NCI-H1930 (cell line): Measurements from ENCODE around the gene CETP.

ENCODE experiments used
- DNase-seq, 2 experiments: peaks; one replicate each; lab custom pipeline; 2025; lab: John Stamatoyannopoulos, UW

Gene CETP, protein sequence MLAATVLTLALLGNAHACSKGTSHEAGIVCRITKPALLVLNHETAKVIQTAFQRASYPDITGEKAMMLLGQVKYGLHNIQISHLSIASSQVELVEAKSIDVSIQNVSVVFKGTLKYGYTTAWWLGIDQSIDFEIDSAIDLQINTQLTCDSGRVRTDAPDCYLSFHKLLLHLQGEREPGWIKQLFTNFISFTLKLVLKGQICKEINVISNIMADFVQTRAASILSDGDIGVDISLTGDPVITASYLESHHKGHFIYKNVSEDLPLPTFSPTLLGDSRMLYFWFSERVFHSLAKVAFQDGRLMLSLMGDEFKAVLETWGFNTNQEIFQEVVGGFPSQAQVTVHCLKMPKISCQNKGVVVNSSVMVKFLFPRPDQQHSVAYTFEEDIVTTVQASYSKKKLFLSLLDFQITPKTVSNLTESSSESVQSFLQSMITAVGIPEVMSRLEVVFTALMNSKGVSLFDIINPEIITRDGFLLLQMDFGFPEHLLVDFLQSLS

DNA sequence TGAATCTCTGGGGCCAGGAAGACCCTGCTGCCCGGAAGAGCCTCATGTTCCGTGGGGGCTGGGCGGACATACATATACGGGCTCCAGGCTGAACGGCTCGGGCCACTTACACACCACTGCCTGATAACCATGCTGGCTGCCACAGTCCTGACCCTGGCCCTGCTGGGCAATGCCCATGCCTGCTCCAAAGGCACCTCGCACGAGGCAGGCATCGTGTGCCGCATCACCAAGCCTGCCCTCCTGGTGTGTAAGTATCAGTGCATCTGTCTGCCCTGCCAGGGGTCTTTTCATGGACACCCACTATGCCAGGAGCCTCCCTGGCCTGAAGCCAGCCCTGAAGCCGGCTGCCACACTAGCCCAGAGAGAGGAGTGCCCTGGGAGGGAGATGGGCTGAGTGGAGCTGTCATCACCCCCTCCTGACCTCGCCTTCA lies at the start of gene CETP:
TSS of gene CETP (plus strand) at position 100 of the 431 bp plus-strand sequence. CDS start at position 130, 30 bp downstream.
- no peak for DNase-seq

DNA sequence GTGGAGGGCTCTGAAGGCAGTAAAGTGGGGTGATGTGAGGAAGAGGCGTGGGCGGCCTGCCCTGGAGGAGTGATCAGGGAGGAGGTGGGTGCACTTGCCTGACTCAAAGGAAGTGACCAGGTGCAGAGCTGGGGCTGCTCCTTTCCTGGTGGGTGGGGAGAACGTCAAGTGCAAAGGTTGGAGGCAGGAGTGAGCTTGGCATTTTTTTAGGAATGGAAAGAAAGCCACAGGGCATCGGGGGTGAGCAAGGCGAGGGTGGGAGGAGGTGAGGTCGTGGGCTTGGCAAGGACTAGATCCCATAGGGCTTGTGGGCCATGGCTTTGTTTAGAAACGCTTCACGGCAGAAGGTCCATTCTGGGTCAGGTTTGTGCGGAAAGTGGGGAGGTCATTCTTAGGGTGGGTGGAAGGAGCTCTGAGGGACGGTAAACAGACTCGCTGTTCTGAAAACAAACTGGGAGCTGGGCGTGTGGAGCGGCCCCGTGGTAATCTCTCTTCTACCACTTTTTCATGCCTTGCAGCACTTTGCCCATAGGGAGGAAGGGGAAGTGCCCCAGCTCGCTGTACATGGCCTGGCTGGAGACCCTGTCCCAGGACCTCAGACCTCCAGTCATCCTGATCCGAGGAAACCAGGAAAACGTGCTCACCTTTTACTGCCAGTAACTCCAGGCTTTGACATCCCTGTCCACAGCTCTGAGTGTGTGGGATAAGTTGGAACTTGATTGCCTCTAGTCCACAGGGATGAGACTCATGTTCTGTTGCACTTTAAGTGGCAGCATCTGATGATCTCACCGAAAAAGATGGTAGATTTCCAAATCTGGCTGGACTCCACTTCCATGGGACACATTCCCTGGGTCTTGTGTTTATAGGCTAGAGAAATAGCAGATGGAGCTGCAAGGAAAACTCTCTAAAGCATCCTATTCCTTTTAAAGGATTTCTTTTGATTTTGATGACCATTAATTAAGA lies 48.7 kb upstream of the CETP start:
- no peak for DNase-seq

DNA sequence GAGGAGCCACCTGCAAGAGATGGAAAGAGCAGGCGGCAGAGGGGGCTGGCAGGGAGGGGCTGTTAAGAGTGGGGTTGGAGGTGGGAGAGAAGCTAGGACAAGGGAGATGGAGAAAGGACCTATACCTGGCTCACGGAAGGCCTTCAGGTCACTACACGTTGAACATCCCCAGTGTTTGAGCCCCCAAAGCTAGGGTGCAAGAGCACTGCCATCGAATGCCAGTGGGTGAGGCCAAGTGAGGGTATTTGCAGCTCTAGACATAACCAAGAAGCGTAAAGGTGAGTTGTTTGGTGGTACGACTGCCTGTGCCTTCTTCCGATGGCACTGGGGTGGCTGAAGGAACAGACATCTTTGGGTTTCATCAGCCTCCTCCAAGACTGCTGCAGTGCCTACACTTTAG lies 46.9 kb upstream of the CETP start:
- no peak for DNase-seq

DNA sequence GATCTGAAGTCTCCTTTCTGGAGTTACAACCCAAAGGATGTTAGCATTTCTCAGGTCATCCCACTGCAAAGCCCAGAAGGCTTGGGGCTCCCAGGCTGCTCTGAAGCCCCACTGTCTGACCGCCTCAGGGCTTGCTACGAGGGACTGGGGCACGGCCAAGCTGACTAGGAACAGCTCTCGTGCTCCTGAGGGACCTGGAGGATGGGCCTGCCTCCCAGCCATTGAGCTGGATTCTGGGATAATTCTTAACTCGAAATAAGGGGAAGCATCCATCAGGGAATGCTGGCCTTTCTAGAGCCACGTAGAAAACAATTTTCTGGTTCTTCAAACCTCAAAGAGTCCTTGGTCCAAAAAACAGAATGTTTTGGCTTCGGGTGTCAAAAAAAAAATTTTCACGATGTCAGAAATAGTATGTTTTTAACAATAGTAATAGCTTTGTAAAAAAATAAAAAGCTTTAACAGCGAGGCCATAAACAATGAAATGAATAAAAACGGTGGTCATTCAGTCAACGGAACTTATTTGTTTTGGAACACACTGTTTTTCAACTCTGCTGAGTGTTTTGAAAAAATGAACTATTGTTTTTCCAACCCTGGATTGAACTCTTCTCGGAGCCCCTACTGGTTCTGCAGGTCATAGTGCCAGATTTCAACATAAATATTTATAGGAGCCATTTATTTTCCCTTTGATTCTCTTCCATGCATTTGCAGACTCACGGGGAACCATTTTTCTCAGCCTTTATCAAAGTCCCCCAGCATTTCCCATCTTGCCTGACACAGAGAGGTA lies 46.2 kb upstream of the CETP start:
- DNase-seq, result no peak

DNA sequence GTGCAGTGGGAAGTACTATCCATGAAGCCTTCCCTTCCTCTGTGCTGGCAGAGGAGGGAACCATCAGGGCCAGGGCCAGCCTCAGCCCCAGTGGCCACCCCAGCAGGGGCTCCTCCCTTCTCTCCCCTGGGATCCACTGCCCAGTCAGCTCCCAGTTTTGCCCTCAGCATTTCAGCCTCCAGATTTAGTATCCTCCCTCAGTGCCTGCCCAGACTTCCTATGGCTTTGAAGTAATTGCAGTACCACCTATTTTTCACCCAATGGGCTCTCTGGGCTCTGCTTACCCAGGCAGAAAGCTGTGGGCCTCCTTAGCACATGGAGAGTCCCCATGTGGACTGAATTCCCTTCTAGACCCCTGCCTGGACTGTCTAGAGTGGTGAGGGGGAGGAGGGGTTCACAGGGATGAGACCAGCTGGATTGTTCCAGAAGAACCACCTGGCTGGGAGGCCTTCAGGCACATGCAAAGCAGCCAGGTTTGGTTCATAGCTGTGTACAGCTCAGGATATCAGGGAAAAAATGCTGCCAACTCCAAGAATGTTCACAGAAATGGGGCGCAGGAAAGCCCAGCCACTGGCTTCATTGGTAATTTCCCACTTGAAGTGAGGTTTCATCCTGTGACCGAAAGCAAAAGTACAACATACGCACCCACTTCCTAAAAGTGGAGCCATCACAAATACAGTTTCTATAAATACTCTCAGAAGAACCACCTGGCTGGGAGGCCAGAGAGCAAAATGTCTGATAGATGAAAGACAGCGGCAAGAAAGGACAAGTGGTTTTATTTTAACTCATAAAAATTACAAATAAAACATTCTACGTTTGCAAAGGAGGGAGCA lies 45.0 kb upstream of the CETP start:
- no peak for DNase-seq

DNA sequence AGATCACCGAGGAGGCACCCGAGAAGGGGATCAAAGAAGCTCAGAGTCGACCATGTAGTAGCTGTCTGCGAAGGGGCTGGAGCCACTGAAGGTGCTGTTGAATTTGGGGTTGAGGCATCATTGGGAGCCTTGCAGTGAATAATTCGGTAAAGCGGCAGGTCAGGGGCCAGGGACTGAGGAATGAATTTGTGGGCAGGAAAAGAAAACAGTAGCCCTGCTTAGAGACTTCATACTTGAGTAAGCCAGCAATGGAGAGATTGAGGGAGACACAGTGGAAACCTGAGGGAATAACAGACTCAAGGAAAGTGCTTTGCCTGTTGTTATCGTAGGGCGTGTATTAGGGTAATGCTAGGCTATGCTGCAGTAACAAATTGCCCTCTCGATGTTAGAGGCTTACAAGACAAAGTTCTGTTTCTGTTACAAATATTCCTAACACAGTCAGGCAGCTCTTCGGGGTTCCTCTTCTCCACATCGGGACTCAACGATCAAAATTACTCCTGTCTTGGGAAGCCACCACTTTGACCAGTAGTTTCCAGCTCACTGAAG lies 43.2 kb upstream of the CETP start:
- DNase-seq, result no peak

DNA sequence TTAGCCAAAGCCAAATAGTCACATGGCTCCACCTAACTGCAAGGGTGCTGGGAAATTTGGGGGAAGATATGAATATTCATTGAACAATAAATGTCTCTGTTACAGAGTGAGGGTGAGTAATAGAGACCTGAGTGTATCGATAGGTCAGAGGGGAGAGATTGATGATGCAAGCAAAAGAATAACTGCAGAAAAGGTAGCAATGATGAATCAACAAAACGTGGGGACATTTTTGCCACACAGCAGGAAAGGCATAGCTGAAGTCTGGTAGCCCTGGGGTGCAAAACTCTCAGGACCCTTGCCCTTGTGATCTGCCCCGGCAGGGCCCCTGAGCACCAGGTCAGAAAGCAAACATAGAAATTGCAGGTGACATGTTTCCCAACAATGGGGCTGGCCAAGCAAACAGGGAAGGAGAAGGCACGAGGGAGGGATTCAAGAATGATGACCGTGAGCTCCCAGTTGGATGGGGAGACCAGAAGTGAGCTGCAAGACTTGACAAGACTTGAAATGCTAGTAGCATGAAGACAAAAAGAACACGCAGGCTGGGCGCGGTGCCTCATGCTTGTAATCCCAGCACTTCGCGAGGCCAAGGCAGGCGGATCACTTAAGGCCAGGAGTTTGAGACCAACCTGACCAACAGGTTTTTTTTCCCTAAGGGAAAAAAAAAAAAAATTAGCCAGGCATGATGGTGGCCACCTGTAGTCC lies 42.5 kb upstream of the CETP start:
- DNase-seq, result no peak

DNA sequence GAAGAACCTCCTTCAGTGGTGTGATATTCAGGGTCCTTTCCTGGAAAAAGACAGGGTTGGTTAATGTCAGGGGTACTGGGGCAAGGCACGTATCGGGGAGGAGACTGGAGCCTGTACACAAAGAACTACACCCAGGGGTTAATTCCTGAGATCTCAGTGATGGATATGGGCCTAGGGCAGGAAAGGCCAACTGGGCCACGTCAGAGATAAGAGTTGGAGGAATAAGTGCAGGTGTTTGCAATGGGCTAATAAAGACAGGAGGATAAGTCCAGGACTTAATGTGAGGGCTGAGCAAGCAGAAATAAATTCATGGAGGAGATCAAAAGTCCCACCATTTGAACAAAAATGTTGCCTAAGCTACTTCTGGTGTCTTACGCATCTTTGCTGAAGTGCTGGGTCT lies 40.2 kb upstream of the CETP start:
- DNase-seq, result no peak

DNA sequence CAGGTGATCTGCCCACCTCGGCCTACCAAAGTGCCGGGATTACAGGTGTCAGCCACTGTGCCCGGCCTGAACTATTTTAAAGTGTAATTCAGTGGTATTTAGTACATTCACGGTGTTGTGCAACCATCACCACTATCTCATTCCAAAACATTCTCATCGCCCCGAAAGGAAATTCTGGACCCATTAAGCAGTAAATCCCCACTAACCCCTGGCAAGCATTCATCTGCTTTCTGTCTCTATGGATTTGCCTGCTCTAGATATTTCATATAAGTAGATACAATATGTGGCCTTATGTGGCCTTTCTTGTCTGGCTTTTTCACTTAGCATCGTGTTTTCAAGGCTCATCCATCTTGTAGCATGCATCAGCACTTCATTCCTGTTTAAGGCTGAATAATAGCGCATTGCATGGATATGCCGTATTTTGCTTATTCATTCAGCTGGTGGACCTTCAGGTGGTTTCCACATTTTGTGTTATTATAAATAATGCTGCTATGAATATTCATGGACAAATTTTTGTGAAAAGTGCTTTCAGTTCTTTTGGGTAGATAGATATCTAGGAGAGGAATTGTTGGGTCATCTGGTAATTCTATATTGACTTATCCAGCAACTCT lies 38.2 kb upstream of the CETP start:
- DNase-seq, result no peak

DNA sequence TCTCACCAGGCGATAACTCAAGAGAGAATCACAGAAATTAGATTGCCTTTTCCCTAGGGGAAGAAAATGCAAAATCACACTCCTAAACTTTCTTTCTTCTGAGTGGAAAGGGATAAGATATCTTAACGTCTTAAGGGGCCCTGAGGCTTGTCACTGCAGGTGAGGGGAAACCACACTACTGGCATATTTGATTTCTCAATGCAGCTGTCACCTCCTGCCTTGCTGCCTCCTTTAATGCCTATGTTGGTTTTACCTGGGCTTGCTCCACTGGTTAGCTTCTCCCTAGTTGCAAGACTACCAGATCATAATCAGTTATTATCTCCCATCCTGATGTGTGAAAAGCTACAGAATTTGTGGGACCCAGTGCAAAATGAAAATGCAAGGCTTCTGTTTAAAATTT lies 34.3 kb upstream of the CETP start:
- DNase-seq, result no peak

DNA sequence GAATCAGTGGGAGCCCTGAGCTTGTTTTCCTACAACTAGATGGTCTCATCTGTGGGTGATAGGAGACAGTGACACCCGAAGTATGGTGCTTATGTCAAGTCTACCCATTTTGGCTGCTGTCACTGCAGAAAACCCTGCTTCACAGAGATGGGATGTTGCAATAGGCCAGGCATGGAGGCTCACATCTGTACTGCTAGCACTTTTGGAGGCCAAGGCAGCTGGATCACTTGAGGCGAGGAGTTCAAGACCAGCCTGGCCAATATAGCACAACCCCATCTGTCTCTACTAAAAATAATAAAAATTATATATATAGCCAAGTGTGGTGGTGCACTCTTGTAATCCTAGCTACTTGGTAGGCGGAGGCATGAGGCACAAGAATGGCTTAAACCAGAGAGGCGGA lies 32.1 kb upstream of the CETP start:
- no peak for DNase-seq

DNA sequence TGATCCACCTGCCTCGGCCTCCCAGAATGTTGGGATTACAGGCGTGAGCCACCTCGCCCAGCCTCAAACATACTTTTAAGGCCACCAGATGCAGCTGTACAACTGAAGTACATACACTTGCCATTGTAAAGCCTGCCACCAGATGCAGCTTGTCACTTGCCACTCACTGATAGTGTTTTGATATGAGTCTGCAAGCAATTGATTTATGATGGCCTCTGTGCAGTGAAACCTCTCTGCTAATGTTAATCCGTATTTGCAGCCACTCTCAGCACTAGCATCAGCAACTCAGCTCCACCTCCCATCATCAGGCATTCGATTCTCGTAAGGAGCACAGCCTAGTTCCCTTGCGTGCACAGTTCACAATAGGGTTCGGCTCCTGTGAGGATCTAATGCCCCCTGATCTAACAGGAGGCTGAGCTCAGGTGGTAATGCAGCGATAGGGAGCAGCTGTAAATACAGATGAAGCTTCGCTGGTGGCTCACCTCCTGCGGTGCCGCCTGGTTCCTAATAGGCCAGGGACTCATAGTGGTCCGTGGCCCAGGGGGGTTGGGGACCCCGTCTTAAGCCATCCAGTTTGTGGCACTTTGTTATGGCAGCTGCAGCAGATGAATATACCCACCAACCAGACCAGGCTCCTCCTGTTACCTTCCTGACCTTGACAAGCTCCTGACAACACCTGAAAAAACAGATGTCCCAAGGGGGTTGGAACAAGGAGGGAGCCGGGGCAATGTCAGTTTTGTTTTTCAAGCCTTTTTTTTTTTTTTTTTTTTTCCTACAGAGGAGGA lies 31.1 kb upstream of the CETP start:
- no peak for DNase-seq

DNA sequence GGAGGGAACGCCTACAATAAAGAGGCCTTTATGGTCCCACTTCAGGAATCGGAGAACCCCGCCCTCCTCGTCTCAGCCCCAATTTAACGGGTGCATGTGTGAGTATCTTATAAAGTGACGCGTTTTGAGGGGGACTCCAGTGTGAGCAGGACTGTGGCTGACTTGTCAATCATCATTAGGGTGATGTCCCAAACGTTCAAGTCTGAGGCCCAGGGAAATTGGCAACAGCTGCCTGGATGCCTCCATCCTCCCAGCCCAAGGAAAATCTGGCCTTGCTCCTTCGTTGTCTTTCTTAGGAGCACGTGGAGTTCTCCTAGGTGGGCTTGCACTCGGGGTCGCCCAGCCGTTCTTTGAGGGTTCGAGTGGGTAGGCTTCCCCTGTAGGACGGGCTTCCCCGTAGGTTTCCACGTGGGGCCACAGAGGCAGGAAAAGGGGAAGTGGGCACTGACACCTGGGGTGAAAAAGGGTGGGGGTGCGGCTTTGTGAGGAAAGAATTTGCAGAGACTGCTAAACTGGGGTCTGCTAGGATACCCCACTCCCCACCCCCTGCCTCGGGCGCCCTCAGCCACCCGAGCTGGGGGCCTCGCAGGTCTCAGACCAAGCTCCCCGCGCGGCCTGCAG lies 30.4 kb upstream of the CETP start:
- DNase-seq, result no peak

DNA sequence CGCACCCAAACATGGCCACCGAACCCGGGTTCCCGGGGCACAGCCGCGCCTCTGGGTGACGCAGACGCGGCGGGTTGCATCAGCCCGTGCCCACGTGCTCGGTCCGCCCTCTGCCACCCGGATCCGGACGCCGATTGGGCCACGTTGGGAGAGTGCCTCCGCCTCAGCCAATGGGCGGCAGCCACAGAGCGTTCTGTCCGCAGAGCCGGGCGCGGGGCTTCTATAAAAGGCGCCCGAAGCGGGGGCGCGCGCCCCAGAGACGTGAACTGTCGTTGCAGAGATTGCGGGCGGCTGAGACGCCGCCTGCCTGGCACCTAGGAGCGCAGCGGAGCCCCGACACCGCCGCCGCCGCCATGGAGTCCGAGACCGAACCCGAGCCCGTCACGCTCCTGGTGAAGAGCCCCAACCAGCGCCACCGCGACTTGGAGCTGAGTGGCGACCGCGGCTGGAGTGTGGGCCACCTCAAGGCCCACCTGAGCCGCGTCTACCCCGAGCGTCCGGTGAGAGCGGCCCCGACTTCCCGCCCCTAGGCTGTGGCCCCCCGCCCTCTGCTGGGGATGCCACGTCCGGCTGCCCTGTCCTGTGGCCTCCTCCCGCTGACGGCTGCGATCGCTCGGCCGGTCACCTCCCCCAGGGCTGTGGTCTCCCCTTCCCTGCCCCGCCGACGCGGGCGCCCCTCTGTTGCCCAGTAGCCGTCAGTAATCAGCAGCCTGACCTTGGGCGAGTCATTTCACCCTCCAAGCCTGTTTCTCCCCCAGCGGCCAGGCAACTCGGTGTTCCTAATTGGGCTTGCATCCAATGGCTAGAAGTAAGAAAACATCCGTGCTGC lies 29.6 kb upstream of the CETP start, which contains the start of gene HERPUD1:
TSS of gene HERPUD1 (plus strand) at position 251 of the 829 bp plus-strand sequence. CDS start at position 354, 103 bp downstream.
- peak; percentile 87 to 93 for DNase-seq

DNA sequence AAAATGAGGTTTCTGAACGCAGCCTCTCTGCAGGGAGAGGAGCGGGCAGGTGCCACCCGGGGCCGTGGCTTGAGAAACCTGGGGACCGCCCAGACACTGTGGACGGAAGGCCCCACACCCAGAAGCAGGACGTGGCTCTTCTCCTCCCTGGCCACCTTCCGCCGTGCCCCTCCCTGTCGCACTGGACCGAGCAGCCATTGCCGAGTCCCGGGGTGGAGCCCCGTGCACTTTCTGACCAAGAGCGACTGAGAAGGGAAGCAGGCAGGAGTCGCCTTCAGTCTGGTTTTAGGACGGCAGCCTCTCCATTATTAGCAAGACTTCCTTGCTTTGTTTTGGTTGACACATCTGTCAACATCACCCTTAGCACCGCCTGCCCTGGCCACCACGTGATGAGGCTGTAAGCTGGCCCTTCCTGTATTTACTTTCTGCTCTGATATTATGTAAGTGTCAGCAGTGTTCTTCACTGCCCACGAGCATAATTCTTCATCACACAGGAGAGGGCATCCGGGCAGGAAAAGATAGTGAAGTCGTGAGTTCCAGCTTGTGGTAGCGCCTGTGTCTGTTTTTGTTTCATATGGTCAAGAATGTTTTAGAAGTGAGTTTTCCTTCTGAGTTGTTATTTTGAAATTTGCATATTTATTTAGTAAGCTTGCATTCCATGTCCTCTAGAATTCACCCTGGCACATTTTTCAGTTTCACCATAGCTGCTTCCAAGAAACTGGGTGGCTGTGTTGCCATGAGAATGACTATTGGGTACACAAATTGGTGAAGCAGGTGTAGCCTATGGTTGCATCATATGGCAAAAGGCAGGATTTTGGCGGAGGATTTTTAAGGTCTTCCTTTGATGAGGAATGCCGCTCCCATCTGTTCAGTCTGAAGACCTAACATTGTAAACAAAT lies 28.8 kb upstream of the CETP start:
- no peak for DNase-seq
